Mesenchymal stem cell (in vitro differentiated cells and primary cell): ENCODE measurements around the gene CARNS1. TPM values are rescaled to one million over a fixed set of nuclear protein-coding genes. Genes with fewer than 3 reads are reported as not detected.

ENCODE experiments used
- DNase-seq: peaks from one replicate; pipeline ENCODE4 v3.0.0-alpha.2; 2013
- H2AFZ ChIP-seq: one replicate; pipeline ENCODE4 v1.6.1; 2013; ENCODE audit warnings: low read depth, mild to moderate bottlenecking, control low read depth, inconsistent platforms, low read length, moderate library complexity
- H2AK5ac ChIP-seq: 2 replicates; pipeline ENCODE4 v1.6.1; 2013; ENCODE audit warnings: low read length, moderate library complexity, mild to moderate bottlenecking, inconsistent platforms; ENCODE audit not compliant: severe bottlenecking
- H2BK120ac ChIP-seq: one replicate; pipeline ENCODE4 v1.6.1; 2013; ENCODE audit warnings: low read depth, mild to moderate bottlenecking, inconsistent platforms, low read length, moderate library complexity
- H2BK12ac ChIP-seq, 2 experiments: one replicate each; pipeline ENCODE4 v1.6.1; 2013; ENCODE audit warnings: inconsistent platforms in 2 of 2, low read length in 2 of 2, mild to moderate bottlenecking in 2 of 2, moderate library complexity in 2 of 2, control low read depth in 1 of 2
- H2BK15ac ChIP-seq: one replicate; pipeline ENCODE4 v1.6.1; 2013; ENCODE audit warnings: mild to moderate bottlenecking, low read depth, inconsistent platforms; ENCODE audit not compliant: poor library complexity, severe bottlenecking
- H2BK5ac ChIP-seq: 2 replicates; pipeline ENCODE4 v1.6.1; 2013; ENCODE audit warnings: low read depth, mild to moderate bottlenecking, low read length, control low read depth, inconsistent platforms; ENCODE audit not compliant: poor library complexity, severe bottlenecking
- H3K14ac ChIP-seq, 2 experiments: one replicate each; pipeline ENCODE4 v1.6.1; 2013; ENCODE audit warnings: inconsistent platforms in 2 of 2, low read length in 2 of 2, control low read depth in 1 of 2, mild to moderate bottlenecking in 1 of 2, moderate library complexity in 1 of 2
- H3K18ac ChIP-seq, 2 experiments: one replicate each; pipeline ENCODE4 v1.6.1; 2013; ENCODE audit warnings: inconsistent platforms in 2 of 2, low read length in 2 of 2, control low read depth in 1 of 2, low read depth in 1 of 2, mild to moderate bottlenecking in 1 of 2
- H3K23ac ChIP-seq, 2 experiments: one replicate each; pipeline ENCODE4 v1.6.1; 2013; ENCODE audit warnings: inconsistent platforms in 2 of 2, low read length in 2 of 2, mild to moderate bottlenecking in 2 of 2, moderate library complexity in 2 of 2, control low read depth in 1 of 2
- H3K27ac ChIP-seq: 2 replicates; pipeline ENCODE4 v1.5.1; 2013; ENCODE audit warnings: mild to moderate bottlenecking, moderate library complexity, low read length, control low read depth, inconsistent platforms; ENCODE audit not compliant: poor library complexity, severe bottlenecking
- H3K27me3 ChIP-seq, 2 experiments: 2 replicates each; pipeline versions ENCODE4 v1.6.1 to v1.7.0; 2013; ENCODE audit warnings: low read length in 2 of 2, mild to moderate bottlenecking in 2 of 2, moderate library complexity in 2 of 2, control low read depth in 1 of 2, inconsistent platforms in 1 of 2; ENCODE audit not compliant: control insufficient read depth in 1 of 2, insufficient read depth in 1 of 2
- H3K36me3 ChIP-seq, 2 experiments: 2 replicates each; pipeline versions ENCODE4 v1.6.1 to v1.7.0; 2013; ENCODE audit warnings: low read length in 2 of 2, control low read depth in 1 of 2, inconsistent platforms in 1 of 2, low read depth in 1 of 2, mild to moderate bottlenecking in 1 of 2; ENCODE audit not compliant: insufficient read depth in 2 of 2, control insufficient read depth in 1 of 2
- H3K4ac ChIP-seq, 2 experiments: one replicate each; pipeline ENCODE4 v1.6.1; 2013; ENCODE audit warnings: inconsistent platforms in 2 of 2, low read length in 2 of 2, mild to moderate bottlenecking in 2 of 2, moderate library complexity in 2 of 2, control low read depth in 1 of 2, low read depth in 1 of 2
- H3K4me1 ChIP-seq: 2 replicates; pipeline ENCODE4 v1.6.1; 2013; ENCODE audit warnings: low read depth, low read length, control low read depth; ENCODE audit not compliant: control insufficient read depth, insufficient read depth
- H3K4me2 ChIP-seq: 2 replicates; pipeline ENCODE4 v1.6.1; 2013; ENCODE audit warnings: low read length, mild to moderate bottlenecking, inconsistent platforms; ENCODE audit not compliant: poor library complexity, severe bottlenecking
- H3K4me3 ChIP-seq, 2 experiments: 2 replicates each; pipeline versions ENCODE4 v1.5.1 to v1.7.0; 2013; ENCODE audit warnings: low read length in 2 of 2, mild to moderate bottlenecking in 2 of 2, control low read depth in 1 of 2, low read depth in 1 of 2; ENCODE audit not compliant: insufficient read depth in 1 of 2
- H3K79me1 ChIP-seq: replicated peaks from 2 replicates; pipeline ENCODE4 v1.6.1; 2013; ENCODE audit warnings: mild to moderate bottlenecking, control low read depth, low read length, inconsistent platforms; ENCODE audit not compliant: poor library complexity, severe bottlenecking
- H3K9ac ChIP-seq: 2 replicates; pipeline ENCODE4 v1.7.0; 2013; ENCODE audit warnings: mild to moderate bottlenecking, low read length, moderate library complexity
- H3K9me3 ChIP-seq: 2 replicates; pipeline ENCODE4 v1.7.0; 2013; ENCODE audit warnings: mild to moderate bottlenecking, low read length; ENCODE audit not compliant: control insufficient read depth
- H4K8ac ChIP-seq: one replicate; pipeline ENCODE4 v1.6.1; 2013; ENCODE audit warnings: inconsistent platforms, mild to moderate bottlenecking, low read length, moderate library complexity
- H4K91ac ChIP-seq: one replicate; pipeline ENCODE4 v1.6.1; 2013; ENCODE audit warnings: mild to moderate bottlenecking, low read length, inconsistent platforms
- WGBS: methylation state at CpG from one replicate; pipeline ENCODE4 v1.1.7; 2013; ENCODE audit warnings: mixed read lengths; 5-methylcytosine and 5-hydroxymethylcytosine counted together
- polyA plus RNA-seq, 2 experiments: library from polyadenylated mRNA; stranded (reverse); fragments of 200-250 nt; gene quantifications; one replicate each; pipeline ENCODE4 v1.2.3, GENCODE V29; 2013

The CARNS1 gene, protein sequence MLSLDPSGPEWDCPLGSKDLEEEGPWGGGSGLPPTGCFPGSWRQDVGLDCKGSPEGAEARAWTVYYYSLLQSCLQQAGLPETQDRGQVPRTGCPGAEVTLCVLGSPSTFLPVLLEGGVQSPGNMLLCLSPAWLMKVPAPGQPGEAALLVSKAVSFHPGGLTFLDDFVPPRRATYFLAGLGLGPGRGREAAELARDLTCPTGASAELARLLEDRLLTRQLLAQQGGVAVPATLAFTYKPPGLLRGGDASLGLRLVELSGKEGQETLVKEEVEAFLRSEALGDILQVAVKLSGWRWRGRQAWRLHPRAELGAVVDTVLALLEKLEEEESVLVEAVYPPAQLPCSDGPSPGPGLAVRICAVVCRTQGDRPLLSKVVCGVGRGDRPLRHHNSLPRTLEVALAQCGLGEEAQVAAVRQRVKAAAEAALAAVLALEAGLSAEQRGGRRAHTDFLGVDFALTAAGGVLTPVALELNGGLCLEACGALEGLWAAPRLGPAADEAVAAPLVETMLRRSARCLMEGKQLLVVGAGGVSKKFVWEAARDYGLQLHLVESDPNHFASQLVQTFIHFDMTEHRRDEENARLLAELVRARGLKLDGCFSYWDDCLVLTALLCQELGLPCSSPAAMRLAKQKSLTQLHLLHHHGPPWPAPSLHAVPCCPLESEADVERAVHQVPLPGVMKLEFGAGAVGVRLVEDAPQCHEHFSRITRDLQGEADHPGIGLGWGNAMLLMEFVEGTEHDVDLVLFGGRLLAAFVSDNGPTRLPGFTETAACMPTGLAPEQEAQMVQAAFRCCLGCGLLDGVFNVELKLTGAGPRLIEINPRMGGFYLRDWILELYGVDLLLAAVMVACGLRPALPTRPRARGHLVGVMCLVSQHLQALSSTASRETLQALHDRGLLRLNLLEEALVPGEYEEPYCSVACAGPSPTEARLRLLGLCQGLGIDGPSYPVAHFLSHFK
- 0.11 TPM for polyA plus RNA-seq (2013, experiment 1 of 2)
- polyA plus RNA-seq (2013, experiment 2 of 2) = 0.07 TPM

DNA sequence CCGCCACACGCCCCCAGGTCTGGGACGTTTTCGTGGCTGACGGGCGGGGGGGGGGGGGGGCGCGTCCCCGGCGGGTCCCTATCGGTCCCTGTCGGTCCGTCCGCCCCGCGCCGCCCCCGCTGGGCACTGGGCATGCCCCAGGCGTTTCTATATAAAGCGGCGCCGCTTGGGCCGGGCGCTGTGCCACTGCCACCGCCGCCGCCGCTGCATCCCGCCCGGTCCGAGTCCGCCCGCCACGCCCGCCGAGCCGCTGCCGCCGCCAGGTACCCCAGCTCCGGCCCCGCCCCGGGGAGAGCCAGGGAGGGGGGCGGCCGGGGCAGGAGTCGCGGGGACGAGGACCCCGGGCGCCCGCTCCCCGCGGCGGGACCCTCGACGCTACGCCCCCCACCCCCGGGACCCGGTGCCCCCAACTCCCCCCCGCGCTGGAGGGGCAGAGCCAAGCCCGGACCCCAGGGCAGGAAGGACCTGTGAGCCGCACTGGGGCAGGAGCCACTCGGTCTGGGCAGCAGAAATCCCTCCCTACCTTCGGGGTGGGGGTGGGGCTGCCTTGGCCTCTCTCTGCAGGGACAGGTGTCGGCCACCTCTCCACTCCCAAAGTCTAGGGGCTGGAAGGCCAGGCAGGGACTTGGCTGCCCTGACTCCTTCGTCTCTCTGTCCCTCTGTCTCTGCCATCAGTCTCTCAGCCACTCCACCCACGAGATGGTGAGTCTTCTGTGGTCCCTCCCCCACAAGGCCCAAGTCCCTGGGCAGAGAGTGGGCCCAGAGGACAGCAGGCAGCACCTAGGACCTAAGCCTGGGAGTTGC is at the start of gene CARNS1:
TSS of gene CARNS1 (plus strand) at position 178 of the 804 bp plus-strand sequence. CDS start at position 700, 522 bp downstream.
- 13% methylated on average over 50 of the region's 67 CpGs for WGBS
- Histone ChIP-seq H3K79me1 (peaks cover 8% of the 10 kb centered on the region), H3K14ac (no peak within 1 kb of the TSS)

DNA sequence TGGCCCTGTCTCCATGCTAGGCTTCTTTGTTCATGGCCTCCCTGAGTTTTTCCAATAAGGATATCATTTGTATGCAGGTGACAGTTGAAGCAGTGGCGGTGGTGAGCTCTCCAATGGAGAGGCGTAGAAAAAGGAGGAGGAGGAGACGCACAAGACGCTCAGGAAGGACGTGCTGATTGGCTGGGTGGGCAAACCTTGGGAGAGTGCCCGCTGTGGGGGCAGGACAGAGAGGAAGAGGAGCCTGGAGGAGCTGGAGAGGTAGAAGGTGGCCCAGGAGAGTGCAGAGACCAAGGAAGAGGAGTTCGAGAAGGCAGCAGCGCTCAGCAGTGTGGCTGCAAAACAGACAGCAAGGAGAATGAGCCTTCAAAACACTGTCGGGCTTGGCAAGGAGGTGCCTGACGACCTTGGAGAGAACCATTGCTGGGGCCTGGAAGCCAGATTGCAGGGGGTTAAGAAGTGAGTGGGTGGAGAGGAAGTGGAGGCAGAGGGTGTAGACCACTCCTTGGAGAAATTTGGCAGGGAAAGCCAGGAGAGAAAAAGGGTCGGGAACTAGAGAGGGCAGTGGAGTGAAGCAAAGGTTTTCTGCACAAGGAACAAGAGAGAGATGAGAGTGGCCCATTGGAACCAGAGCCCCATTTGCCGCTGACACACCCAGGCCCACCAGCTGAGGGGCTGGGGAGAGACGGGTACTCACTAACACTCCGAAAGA is 49.6 kb upstream of the CARNS1 start:
- peaks cover 49% of the 10 kb centered on the region for H3K4me1 ChIP-seq
- H4K91ac ChIP-seq = no peak overlapping the region
- H3K36me3 ChIP-seq = peaks cover 43 to 55% of the 10 kb centered on the region in 2 experiments
- no peak overlapping the region for H3K4ac ChIP-seq
- no peak overlapping the region for H3K14ac ChIP-seq
- no peak overlapping the region for H2BK5ac ChIP-seq
- no peak overlapping the region for H2BK15ac ChIP-seq
- H3K18ac ChIP-seq = no peak overlapping the region
- no peak overlapping the region for H2BK12ac ChIP-seq
- H3K9me3 ChIP-seq = no peaks in the 10 kb centered on the region
- H2AFZ ChIP-seq = no peak overlapping the region
- H3K4me2 ChIP-seq = no peak overlapping the region
- H3K9ac ChIP-seq = peak overlapping the region; percentile 41
- 81% methylated on average over 14 of the region's 14 CpGs for WGBS
- no peak overlapping the region for H2BK120ac ChIP-seq
- H3K4me3 ChIP-seq = peak overlapping the region in 1 of 2 experiments; percentile 32
- H3K27me3 ChIP-seq = no peaks in the 10 kb centered on the region
- H3K23ac ChIP-seq = no peak overlapping the region
- no peak overlapping the region for H2AK5ac ChIP-seq
- DNase-seq = no peak
- no peak overlapping the region for H3K27ac ChIP-seq
- H4K8ac ChIP-seq = no peak overlapping the region
- H3K79me1 ChIP-seq = peaks cover 22% of the 10 kb centered on the region

More for the DNA sequence above, at the start of gene CARNS1:
- no peaks in the 10 kb centered on the region for H3K9me3 ChIP-seq
- H3K4me1 ChIP-seq = peaks cover 48% of the 10 kb centered on the region
- H3K36me3 ChIP-seq = peaks cover 0 to 4% of the 10 kb centered on the region in 2 experiments
- no peak within 1 kb of the TSS for H2AK5ac ChIP-seq
- H3K27ac ChIP-seq = no peak within 1 kb of the TSS
- H3K4me2 ChIP-seq = peak within 1 kb of the TSS; percentile 48
- H2AFZ ChIP-seq = no peak within 1 kb of the TSS
- H3K4ac ChIP-seq = no peak within 1 kb of the TSS
- H2BK15ac ChIP-seq = no peak within 1 kb of the TSS
- H3K23ac ChIP-seq = no peak within 1 kb of the TSS
- H2BK5ac ChIP-seq = no peak within 1 kb of the TSS
- H3K4me3 ChIP-seq = peak within 1 kb of the TSS in 1 of 2 experiments; percentile 35
- H2BK12ac ChIP-seq = no peak within 1 kb of the TSS
- no peak within 1 kb of the TSS for H4K91ac ChIP-seq
- no peak within 1 kb of the TSS for H4K8ac ChIP-seq
- no peak for DNase-seq
- H2BK120ac ChIP-seq = no peak within 1 kb of the TSS
- peaks cover 32 to 54% of the 10 kb centered on the region in 2 experiments for H3K27me3 ChIP-seq
- H3K18ac ChIP-seq = no peak within 1 kb of the TSS
- no peak within 1 kb of the TSS for H3K9ac ChIP-seq

DNA sequence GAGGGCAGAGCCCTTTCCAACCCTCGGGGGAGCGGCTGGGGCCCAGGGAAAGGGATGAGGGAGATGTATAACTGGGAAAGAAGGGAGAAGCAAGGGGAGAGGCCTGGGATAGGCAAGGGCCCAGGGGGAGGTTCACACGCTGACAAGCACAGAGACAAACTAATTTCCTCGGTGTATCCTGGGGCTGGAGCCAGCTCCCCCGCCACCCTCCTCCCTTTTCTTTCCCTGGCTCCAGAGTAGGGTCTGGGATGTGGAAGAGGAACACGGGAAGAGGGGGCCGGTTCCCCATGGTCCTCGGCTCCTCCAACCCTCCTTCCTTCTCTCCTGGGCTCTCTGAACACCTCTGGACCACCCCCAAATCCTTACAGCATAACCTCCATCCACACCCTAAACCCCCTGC is 48.9 kb upstream of the CARNS1 start:
- 76% methylated on average over 6 of the region's 8 CpGs for WGBS
- H3K27ac ChIP-seq = no peak overlapping the region
- H2BK15ac ChIP-seq = no peak overlapping the region
- H2BK120ac ChIP-seq = no peak overlapping the region
- no peak overlapping the region for H2AK5ac ChIP-seq
- peaks cover 39 to 56% of the 10 kb centered on the region in 2 experiments for H3K36me3 ChIP-seq
- H2BK5ac ChIP-seq = no peak overlapping the region
- H2AFZ ChIP-seq = no peak overlapping the region
- no peak overlapping the region for H2BK12ac ChIP-seq
- no peaks in the 10 kb centered on the region for H3K27me3 ChIP-seq
- peaks cover 56% of the 10 kb centered on the region for H3K4me1 ChIP-seq
- H3K14ac ChIP-seq = no peak overlapping the region
- peak overlapping the region; percentile 41 for H3K9ac ChIP-seq
- no peak overlapping the region for H3K4me2 ChIP-seq
- DNase-seq = no peak
- H3K18ac ChIP-seq = no peak overlapping the region
- H3K79me1 ChIP-seq = peaks cover 18% of the 10 kb centered on the region
- H3K9me3 ChIP-seq = no peaks in the 10 kb centered on the region
- no peak overlapping the region for H4K8ac ChIP-seq
- H3K23ac ChIP-seq = no peak overlapping the region
- no peak overlapping the region for H3K4ac ChIP-seq
- H3K4me3 ChIP-seq = peak overlapping the region in 1 of 2 experiments; percentile 32
- no peak overlapping the region for H4K91ac ChIP-seq
